ENCODE results near the gene INPP5A. TPM values are rescaled to one million over a fixed set of nuclear protein-coding genes. Genes with fewer than 3 reads are reported as not detected.

Gene INPP5A
- total RNA-seq, 2 donors from 2014 or later, result 9.2 to 14.5 TPM

- peaks cover 0 to 10% (median 0%) of the 10 kb centered on the region in 3 donors for H3K9me3 ChIP-seq
- H3K27me3 ChIP-seq, result no peaks in the 10 kb centered on the region
- intact Hi-C loops (cut with DNase I), result no loop called here
- TF ChIP-seq CTCF (IDR thresholded peaks at IDR 0.05), result no peak
- no peak for TF ChIP-seq POLR2A (IDR thresholded peaks at IDR 0.05)
- ATAC-seq (no peak), DNase-seq (peak in 1 of 4 donors; percentile 0)
- WGBS, 2 donors, result 87 to 91% methylated on average over 1 to 4 of the region's 4 CpGs
- no peak overlapping the region for H3K4me3 ChIP-seq
- H3K27ac ChIP-seq, result no peak overlapping the region
- no peaks in the 10 kb centered on the region for H3K4me1 ChIP-seq
- peaks cover 0 to 2% of the 10 kb centered on the region in 2 donors for H3K36me3 ChIP-seq (replicated peaks in 1 of 2; ENCODE audit: insufficient read depth in 1 of 2, low read depth in 2 of 2)
These were observed 171.3 kb downstream of the INPP5A start for GRCh38 chr10:132708936-132709335.

- Histone ChIP-seq H3K27me3 (no peaks in the 10 kb centered on the region), H3K36me3 (replicated peaks in 1 of 2; ENCODE audit: insufficient read depth in 1 of 2, low read depth in 2 of 2) (peaks cover 0 to 2% of the 10 kb centered on the region in 2 donors), H3K9me3 (peaks cover 0 to 10% (median 0%) of the 10 kb centered on the region in 3 donors), H3K4me3 (no peak overlapping the region), H3K27ac (no peak overlapping the region), H3K4me1 (no peaks in the 10 kb centered on the region)
- TF ChIP-seq POLR2A (IDR thresholded peaks at IDR 0.05) (no peak), CTCF (IDR thresholded peaks at IDR 0.05) (no peak)
- intact Hi-C loops (cut with DNase I), result no loop called here
- ATAC-seq (no peak), DNase-seq (peak in 1 of 4 donors; percentile 7)
- 89 to 91% methylated on average over 4 to 13 of the region's 13 CpGs for WGBS, 2 donors
These were observed 171.9 kb downstream of the INPP5A start for GRCh38 chr10:132709471-132709951.

GRCh38 chr10:132710036-132710686 is 172.6 kb downstream of the INPP5A start:
- TF ChIP-seq CTCF (IDR thresholded peaks at IDR 0.05), result no peak
- no peak for TF ChIP-seq POLR2A (IDR thresholded peaks at IDR 0.05)
- 93 to 94% methylated on average over 22 of the region's 22 CpGs for WGBS, 2 donors
- no peak for ATAC-seq
- intact Hi-C loops (cut with DNase I), result no loop called here
- H3K9me3 ChIP-seq, result peaks cover 0 to 7% (median 0%) of the 10 kb centered on the region in 3 donors
- peak in 1 of 4 donors; percentile 3 for DNase-seq
- H3K27me3 ChIP-seq, result no peaks in the 10 kb centered on the region
- no peak overlapping the region for H3K4me3 ChIP-seq
- H3K27ac ChIP-seq, result no peak overlapping the region
- peaks cover 0 to 2% of the 10 kb centered on the region in 2 donors for H3K36me3 ChIP-seq (replicated peaks in 1 of 2; ENCODE audit: insufficient read depth in 1 of 2, low read depth in 2 of 2)
- no peaks in the 10 kb centered on the region for H3K4me1 ChIP-seq

GRCh38 chr10:132710746-132711612 is 173.4 kb downstream of the INPP5A start:
- no peak for ATAC-seq
- Histone ChIP-seq H3K27ac (no peak overlapping the region), H3K36me3 (replicated peaks in 1 of 2; ENCODE audit: insufficient read depth in 1 of 2, low read depth in 2 of 2) (peaks cover 0 to 2% of the 10 kb centered on the region in 2 donors), H3K4me3 (no peak overlapping the region), H3K27me3 (no peaks in the 10 kb centered on the region), H3K4me1 (no peaks in the 10 kb centered on the region), H3K9me3 (no peaks in the 10 kb centered on the region)
- intact Hi-C loops (cut with DNase I), result no loop called here
- WGBS, 2 donors, result 93% methylated on average over 15 to 18 of the region's 18 CpGs
- DNase-seq, result no peak
- TF ChIP-seq POLR2A (IDR thresholded peaks at IDR 0.05) (no peak), CTCF (IDR thresholded peaks at IDR 0.05) (no peak)
